ENCODE data around the gene EEF1E1.

- TF ChIP-seq, protein P1, sequence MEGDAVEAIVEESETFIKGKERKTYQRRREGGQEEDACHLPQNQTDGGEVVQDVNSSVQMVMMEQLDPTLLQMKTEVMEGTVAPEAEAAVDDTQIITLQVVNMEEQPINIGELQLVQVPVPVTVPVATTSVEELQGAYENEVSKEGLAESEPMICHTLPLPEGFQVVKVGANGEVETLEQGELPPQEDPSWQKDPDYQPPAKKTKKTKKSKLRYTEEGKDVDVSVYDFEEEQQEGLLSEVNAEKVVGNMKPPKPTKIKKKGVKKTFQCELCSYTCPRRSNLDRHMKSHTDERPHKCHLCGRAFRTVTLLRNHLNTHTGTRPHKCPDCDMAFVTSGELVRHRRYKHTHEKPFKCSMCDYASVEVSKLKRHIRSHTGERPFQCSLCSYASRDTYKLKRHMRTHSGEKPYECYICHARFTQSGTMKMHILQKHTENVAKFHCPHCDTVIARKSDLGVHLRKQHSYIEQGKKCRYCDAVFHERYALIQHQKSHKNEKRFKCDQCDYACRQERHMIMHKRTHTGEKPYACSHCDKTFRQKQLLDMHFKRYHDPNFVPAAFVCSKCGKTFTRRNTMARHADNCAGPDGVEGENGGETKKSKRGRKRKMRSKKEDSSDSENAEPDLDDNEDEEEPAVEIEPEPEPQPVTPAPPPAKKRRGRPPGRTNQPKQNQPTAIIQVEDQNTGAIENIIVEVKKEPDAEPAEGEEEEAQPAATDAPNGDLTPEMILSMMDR (IDR thresholded peaks at IDR 0.05): no peak
- TF ChIP-seq POLR2A (IDR thresholded peaks at IDR 0.05): no peak
These were observed 12.6 kb upstream of the EEF1E1 start for GRCh38 chr6:8114956-8115355.
